ENCODE results near the gene ARAP1. TPM values are rescaled to one million over a fixed set of nuclear protein-coding genes. Genes with fewer than 3 reads are reported as not detected.

The ARAP1 gene
- total RNA-seq, 1 experiment from 2014 or later, result 47.0 TPM

- Mint-ChIP-seq H3K27me3 (ENCODE audit: insufficient read depth, unreplicated experiment) (no peaks in the 10 kb centered on the region), H3K9me3 (ENCODE audit: unreplicated experiment) (no peaks in the 10 kb centered on the region), H3K4me1 (ENCODE audit: insufficient read depth, unreplicated experiment) (peaks cover 22% of the 10 kb centered on the region), H3K36me3 (ENCODE audit: insufficient read depth, unreplicated experiment) (peaks cover 5% of the 10 kb centered on the region), H3K4me3 (ENCODE audit: unreplicated experiment) (no peak overlapping the region), H3K27ac (ENCODE audit: low read depth, unreplicated experiment) (no peak overlapping the region)
- no peak for TF ChIP-seq CTCF (IDR thresholded peaks at IDR 0.05; ENCODE audit: unreplicated experiment)
- DNase-seq (ENCODE audit: unreplicated experiment), result no peak
- intact Hi-C loops (cut with micrococcal nuclease), result no loop called here
- POLR2A ChIA-PET, result interaction anchor here (1.1 kb wide), 1 partner anchor 18 kb away, joined by 4 read pairs; no protein-coding TSS in a partner anchor
- BruUV-seq (replicated peaks), result no TSS peak
- CTCF ChIA-PET, result interaction anchor here (0.6 to 1.1 kb wide), 3 partner anchors 14 to 513 kb away, joined by 3 read pairs; partner anchors contain the start of gene STARD10
Measured at GRCh38 chr11:72777755-72778278, 25.6 kb upstream of the ARAP1 start.

- Mint-ChIP-seq H3K4me1 (ENCODE audit: insufficient read depth, unreplicated experiment) (peaks cover 20% of the 10 kb centered on the region), H3K4me3 (ENCODE audit: unreplicated experiment) (no peak overlapping the region), H3K27me3 (ENCODE audit: insufficient read depth, unreplicated experiment) (no peaks in the 10 kb centered on the region), H3K9me3 (ENCODE audit: unreplicated experiment) (no peaks in the 10 kb centered on the region), H3K27ac (ENCODE audit: low read depth, unreplicated experiment) (no peak overlapping the region), H3K36me3 (ENCODE audit: insufficient read depth, unreplicated experiment) (peaks cover under 1% of the 10 kb centered on the region)
- no peak for TF ChIP-seq CTCF (IDR thresholded peaks at IDR 0.05; ENCODE audit: unreplicated experiment)
- intact Hi-C loops (cut with micrococcal nuclease), result no loop called here
- BruUV-seq (replicated peaks), result no TSS peak
- POLR2A ChIA-PET, result no interaction called here
- CTCF ChIA-PET, result interaction anchor here (0.6 to 0.8 kb wide), 3 partner anchors 13 to 514 kb away, joined by 3 to 5 read pairs (median 3); no protein-coding TSS in a partner anchor
- no peak for DNase-seq (ENCODE audit: unreplicated experiment)
Measured at GRCh38 chr11:72776844-72777754, 24.9 kb upstream of the ARAP1 start.

GRCh38 chr11:72776117-72776843, 24.1 kb upstream of the ARAP1 start:
- no peak for DNase-seq (ENCODE audit: unreplicated experiment)
- no peak overlapping the region for H3K4me3 Mint-ChIP-seq (ENCODE audit: unreplicated experiment)
- no peak for TF ChIP-seq CTCF (IDR thresholded peaks at IDR 0.05; ENCODE audit: unreplicated experiment)
- H3K4me1 Mint-ChIP-seq (ENCODE audit: insufficient read depth, unreplicated experiment), result peaks cover 16% of the 10 kb centered on the region
- no peaks in the 10 kb centered on the region for H3K9me3 Mint-ChIP-seq (ENCODE audit: unreplicated experiment)
- no TSS peak for BruUV-seq (replicated peaks)
- H3K36me3 Mint-ChIP-seq (ENCODE audit: insufficient read depth, unreplicated experiment), result no peaks in the 10 kb centered on the region
- no peak overlapping the region for H3K27ac Mint-ChIP-seq (ENCODE audit: low read depth, unreplicated experiment)
- CTCF ChIA-PET, result interaction anchor here (0.8 kb wide), 1 partner anchor 17 kb away, joined by 5 read pairs; no protein-coding TSS in a partner anchor
- intact Hi-C loops (cut with micrococcal nuclease), result no loop called here
- H3K27me3 Mint-ChIP-seq (ENCODE audit: insufficient read depth, unreplicated experiment), result no peaks in the 10 kb centered on the region
- POLR2A ChIA-PET, result interaction anchor here (0.7 kb wide), 1 partner anchor 375 kb away, joined by 5 read pairs; no protein-coding TSS in a partner anchor

All from MCF 10A (cell line).